ENCODE results near the gene TENT4B. TPM values are rescaled to one million over a fixed set of nuclear protein-coding genes. Genes with fewer than 3 reads are reported as not detected.

The TENT4B gene
- total RNA-seq, 4 donors from 2014 or later = 10.7 to 30.5 (median 24.7) TPM

DNA sequence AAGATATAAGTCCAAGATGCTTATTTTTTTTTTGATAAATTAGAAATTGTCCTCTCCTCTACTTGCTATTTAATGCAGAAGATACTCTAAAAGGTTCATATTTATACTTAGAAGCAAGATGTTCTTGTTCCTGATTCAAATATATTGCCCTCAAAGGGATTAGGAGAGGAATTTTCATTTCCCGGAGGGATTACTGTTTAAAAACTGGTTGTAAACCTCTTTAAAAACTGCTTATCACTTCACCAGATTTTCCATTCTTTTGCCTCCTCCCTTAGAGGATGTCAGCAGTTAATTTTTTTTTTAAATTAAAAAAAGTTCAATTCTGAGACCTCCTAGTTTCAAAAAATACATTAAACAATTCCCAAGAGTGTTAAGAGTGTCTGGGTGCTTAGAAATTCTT, 2.8 kb downstream of the TENT4B start:
- H3K27ac ChIP-seq = no peak overlapping the region

DNA sequence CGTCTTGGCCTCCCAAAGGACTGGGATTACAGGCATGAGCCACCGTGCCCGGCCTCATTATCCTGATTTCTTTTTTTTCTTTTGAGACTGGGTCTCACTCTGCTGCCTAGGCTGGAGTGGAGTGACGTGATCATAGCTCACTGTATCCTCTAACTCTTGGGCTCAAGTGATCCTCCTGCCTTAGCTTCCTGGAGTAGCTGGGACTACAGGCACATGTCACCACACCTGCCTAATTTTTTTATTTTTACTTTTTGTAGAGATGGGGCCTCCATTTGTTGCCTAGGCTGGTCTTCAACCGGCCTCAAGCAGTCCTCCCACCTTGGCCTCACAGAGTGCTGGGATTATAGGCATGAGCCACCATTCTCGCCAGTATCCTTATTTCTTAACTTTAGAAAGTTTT, 3.5 kb downstream of the TENT4B start:
- H3K27me3 ChIP-seq = no peaks in the 10 kb centered on the region
- DNase-seq = peak in 1 of 3 donors; percentile 32
- H3K36me3 ChIP-seq = no peaks in the 10 kb centered on the region
- H3K27ac ChIP-seq = no peak overlapping the region
- no peaks in the 10 kb centered on the region for H3K9me3 ChIP-seq
- no peak for TF ChIP-seq POLR2A (IDR thresholded peaks at IDR 0.05)
- TF ChIP-seq, protein P1, sequence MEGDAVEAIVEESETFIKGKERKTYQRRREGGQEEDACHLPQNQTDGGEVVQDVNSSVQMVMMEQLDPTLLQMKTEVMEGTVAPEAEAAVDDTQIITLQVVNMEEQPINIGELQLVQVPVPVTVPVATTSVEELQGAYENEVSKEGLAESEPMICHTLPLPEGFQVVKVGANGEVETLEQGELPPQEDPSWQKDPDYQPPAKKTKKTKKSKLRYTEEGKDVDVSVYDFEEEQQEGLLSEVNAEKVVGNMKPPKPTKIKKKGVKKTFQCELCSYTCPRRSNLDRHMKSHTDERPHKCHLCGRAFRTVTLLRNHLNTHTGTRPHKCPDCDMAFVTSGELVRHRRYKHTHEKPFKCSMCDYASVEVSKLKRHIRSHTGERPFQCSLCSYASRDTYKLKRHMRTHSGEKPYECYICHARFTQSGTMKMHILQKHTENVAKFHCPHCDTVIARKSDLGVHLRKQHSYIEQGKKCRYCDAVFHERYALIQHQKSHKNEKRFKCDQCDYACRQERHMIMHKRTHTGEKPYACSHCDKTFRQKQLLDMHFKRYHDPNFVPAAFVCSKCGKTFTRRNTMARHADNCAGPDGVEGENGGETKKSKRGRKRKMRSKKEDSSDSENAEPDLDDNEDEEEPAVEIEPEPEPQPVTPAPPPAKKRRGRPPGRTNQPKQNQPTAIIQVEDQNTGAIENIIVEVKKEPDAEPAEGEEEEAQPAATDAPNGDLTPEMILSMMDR (IDR thresholded peaks at IDR 0.05) = no peak
- H3K4me3 ChIP-seq = peak overlapping the region in 1 of 4 donors; percentile 89
- H3K4me1 ChIP-seq = peaks cover 0 to 52% (median 10%) of the 10 kb centered on the region in 4 donors

More for the DNA sequence above, 2.8 kb downstream of the TENT4B start:
- Histone ChIP-seq H3K36me3 (no peaks in the 10 kb centered on the region), H3K4me1 (peaks cover 0 to 49% (median 10%) of the 10 kb centered on the region in 4 donors), H3K9me3 (no peaks in the 10 kb centered on the region), H3K27me3 (no peaks in the 10 kb centered on the region), H3K4me3 (peak overlapping the region in 2 of 4 donors; percentile 89 to 99)
- no peak for TF ChIP-seq POLR2A (IDR thresholded peaks at IDR 0.05)
- no peak for DNase-seq

DNA sequence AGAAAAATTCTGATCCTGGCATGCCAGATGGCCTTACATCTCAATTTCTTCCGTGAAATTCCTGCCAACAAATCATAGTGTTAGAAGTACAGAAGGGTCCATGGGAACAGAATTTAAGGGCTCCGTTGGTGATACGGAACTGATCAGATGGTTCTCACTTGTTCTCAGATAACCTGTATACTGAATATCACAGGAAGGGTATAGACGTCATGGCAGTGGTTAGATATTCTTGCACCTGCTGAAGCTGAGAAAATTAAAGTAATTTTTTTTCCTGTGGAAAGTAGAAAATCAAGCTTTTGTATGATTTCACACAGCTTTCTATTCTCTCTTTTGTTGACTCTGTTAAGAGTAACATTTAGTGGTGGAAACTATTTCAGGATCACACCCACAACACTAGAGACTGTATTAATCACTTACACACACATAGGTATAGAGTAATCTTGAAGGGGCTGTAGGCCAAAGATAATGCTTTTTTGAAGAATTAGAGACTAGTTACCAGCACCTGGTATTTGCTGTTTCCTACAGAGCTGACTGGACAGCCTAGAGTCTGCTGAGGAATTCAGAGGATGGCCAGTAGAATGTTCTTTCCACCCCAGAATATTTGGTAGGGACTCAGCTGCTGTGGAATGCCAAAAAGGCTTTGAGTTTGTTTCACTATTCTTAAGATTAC, 7.5 kb downstream of the TENT4B start:
- Histone ChIP-seq H3K27ac (no peak overlapping the region), H3K27me3 (no peaks in the 10 kb centered on the region), H3K36me3 (no peaks in the 10 kb centered on the region), H3K4me1 (peaks cover 0 to 53% (median 3%) of the 10 kb centered on the region in 4 donors), H3K4me3 (no peak overlapping the region), H3K9me3 (no peaks in the 10 kb centered on the region)
- TF ChIP-seq POLR2A (IDR thresholded peaks at IDR 0.05) = no peak
- TF ChIP-seq, protein P1 (IDR thresholded peaks at IDR 0.05) = no peak
- DNase-seq = no peak

DNA sequence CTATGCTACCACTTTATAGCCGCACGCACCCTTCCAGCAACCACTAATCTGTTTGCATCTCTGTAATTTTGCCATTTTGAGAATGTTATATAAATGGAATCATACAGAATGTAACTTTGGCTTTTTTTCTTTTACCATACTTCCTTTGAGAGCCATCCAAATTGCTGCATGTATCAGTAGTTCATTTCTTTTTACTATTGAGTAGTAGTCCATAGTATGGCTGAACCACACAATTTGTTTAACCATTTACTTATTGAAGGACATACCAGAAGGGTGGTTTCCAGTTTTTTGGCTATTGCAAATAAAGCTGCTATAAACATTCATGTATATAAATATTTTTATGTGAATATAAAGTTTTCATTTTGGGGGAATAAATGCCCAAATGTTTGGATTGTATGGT, 8.8 kb downstream of the TENT4B start:
- H3K4me3 ChIP-seq = no peak overlapping the region
- DNase-seq = no peak
- H3K9me3 ChIP-seq = no peaks in the 10 kb centered on the region
- TF ChIP-seq, protein P1 (IDR thresholded peaks at IDR 0.05) = no peak
- TF ChIP-seq POLR2A (IDR thresholded peaks at IDR 0.05) = no peak
- H3K27ac ChIP-seq = no peak overlapping the region
- H3K27me3 ChIP-seq = no peaks in the 10 kb centered on the region
- no peaks in the 10 kb centered on the region for H3K36me3 ChIP-seq
- peaks cover 0 to 48% (median 3%) of the 10 kb centered on the region in 4 donors for H3K4me1 ChIP-seq

DNA sequence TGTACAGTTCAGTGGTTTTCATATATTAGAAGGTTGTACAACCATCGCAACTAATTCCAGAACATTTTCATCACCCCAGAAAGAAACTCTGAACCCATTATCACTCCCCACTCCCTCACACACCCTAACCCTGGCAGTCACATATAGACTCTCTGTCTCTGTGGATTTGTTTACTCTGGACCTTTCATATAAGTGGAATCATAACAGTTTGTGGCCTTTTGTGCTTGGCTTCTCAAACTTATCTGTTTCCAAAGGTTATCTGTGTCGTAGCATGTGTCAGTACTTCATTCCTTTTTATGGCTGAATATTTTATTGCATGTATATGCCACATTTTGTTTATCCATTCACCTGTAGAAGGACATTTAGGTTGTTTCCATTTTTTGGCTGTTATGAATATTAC, 12.4 kb downstream of the TENT4B start:
- no peak for DNase-seq
- Histone ChIP-seq H3K4me1 (peaks cover 0 to 58% (median 0%) of the 10 kb centered on the region in 4 donors), H3K9me3 (no peaks in the 10 kb centered on the region), H3K27me3 (no peaks in the 10 kb centered on the region), H3K36me3 (no peaks in the 10 kb centered on the region), H3K4me3 (no peak overlapping the region), H3K27ac (peak overlapping the region in 1 of 4 donors; percentile 18)
- TF ChIP-seq, protein P1 (IDR thresholded peaks at IDR 0.05) = no peak
- TF ChIP-seq POLR2A (IDR thresholded peaks at IDR 0.05) = peak in 1 of 2 donors; percentile 18

All from Peyer's patch (tissue), 4 donors.